Effector memory CD8-positive, alpha-beta T cell (primary cell): ENCODE results near the gene EVC.
"Not testable (repeated sequence)": the region's sequence is repeated elsewhere in the genome, so short reads cannot be mapped to it uniquely, and the experiment has no call there.

ENCODE experiments used
- ATAC-seq: fragments of 150-1000 bp; cut with Tn5 transposase; replicated peaks from 2 replicates; pipeline ENCODE4 v1.10.0; 2021; ENCODE audit warnings: mild to moderate bottlenecking, moderate library complexity
- DNase-seq, 3 experiments: peaks; one replicate each; pipeline ENCODE4 v3.0.0; 2021
- H3K27ac Mint-ChIP-seq, 2 donors: one replicate each; pipeline ENCODE4 v1.8.0; 2022; ENCODE audit warnings: mild to moderate bottlenecking in 2 of 2, mixed read lengths in 2 of 2, moderate library complexity in 2 of 2
- H3K27me3 Mint-ChIP-seq, 2 donors: one replicate each; pipeline ENCODE4 v1.8.0; 2022; ENCODE audit warnings: mixed read lengths in 2 of 2
- H3K36me3 Mint-ChIP-seq: one replicate; pipeline ENCODE4 v1.8.0; 2022; ENCODE audit warnings: mild to moderate bottlenecking, moderate library complexity, mixed read lengths; ENCODE audit not compliant: insufficient read depth
- H3K4me1 Mint-ChIP-seq, 2 donors: one replicate each; pipeline ENCODE4 v1.8.0; 2022; ENCODE audit warnings: low read depth in 2 of 2, mixed read lengths in 2 of 2
- H3K4me3 Mint-ChIP-seq, 2 donors: one replicate each; pipeline ENCODE4 v1.8.0; 2022; ENCODE audit warnings: mild to moderate bottlenecking in 2 of 2, mixed read lengths in 2 of 2, moderate library complexity in 2 of 2
- H3K9me3 Mint-ChIP-seq, 2 donors: one replicate each; pipeline ENCODE4 v1.8.0; 2022; ENCODE audit warnings: mixed read lengths in 2 of 2

Gene EVC

GRCh38 chr4:5827108-5828004, 116.4 kb downstream of the EVC start:
- Mint-ChIP-seq H3K27ac (no peak overlapping the region), H3K4me1 (peaks cover 2 to 3% of the 10 kb centered on the region in 2 donors), H3K9me3 (no peaks in the 10 kb centered on the region), H3K36me3 (no peaks in the 10 kb centered on the region), H3K27me3 (peaks cover 0 to 18% of the 10 kb centered on the region in 2 donors), H3K4me3 (no peak overlapping the region)
- ATAC-seq: no peak
- no peak for DNase-seq

GRCh38 chr4:5828005-5828391, 117.0 kb downstream of the EVC start:
- no peak for ATAC-seq
- no peaks in the 10 kb centered on the region for H3K9me3 Mint-ChIP-seq
- peaks cover 0 to 18% of the 10 kb centered on the region in 2 donors for H3K27me3 Mint-ChIP-seq
- H3K4me3 Mint-ChIP-seq: no peak overlapping the region
- peaks cover 2 to 3% of the 10 kb centered on the region in 2 donors for H3K4me1 Mint-ChIP-seq
- no peaks in the 10 kb centered on the region for H3K36me3 Mint-ChIP-seq
- no peak overlapping the region for H3K27ac Mint-ChIP-seq
- no peak for DNase-seq

- Mint-ChIP-seq H3K27me3 (peaks cover 21 to 33% of the 10 kb centered on the region in 2 donors), H3K36me3 (no peaks in the 10 kb centered on the region), H3K4me3 (no peak overlapping the region), H3K9me3 (no peaks in the 10 kb centered on the region), H3K4me1 (no peaks in the 10 kb centered on the region), H3K27ac (no peak overlapping the region)
- DNase-seq (no peak), ATAC-seq (no peak)
These were observed 125.9 kb downstream of the EVC start for GRCh38 chr4:5836943-5837342.

- H3K4me3 Mint-ChIP-seq: not testable (repeated sequence)
These were observed 126.5 kb downstream of the EVC start for GRCh38 chr4:5837483-5837882.

GRCh38 chr4:5839332-5839731, 128.3 kb downstream of the EVC start:
- H3K27me3 Mint-ChIP-seq: peaks cover 26 to 33% of the 10 kb centered on the region in 2 donors
- H3K4me1 Mint-ChIP-seq: no peaks in the 10 kb centered on the region
- no peaks in the 10 kb centered on the region for H3K36me3 Mint-ChIP-seq
- DNase-seq (no peak), ATAC-seq (no peak)
- no peak overlapping the region for H3K27ac Mint-ChIP-seq
- no peak overlapping the region for H3K4me3 Mint-ChIP-seq
- H3K9me3 Mint-ChIP-seq: no peaks in the 10 kb centered on the region

More at GRCh38 chr4:5837483-5837882, 126.5 kb downstream of the EVC start:
- not testable (repeated sequence) for DNase-seq, H3K4me1 Mint-ChIP-seq, ATAC-seq, H3K36me3 Mint-ChIP-seq, H3K9me3 Mint-ChIP-seq, H3K27ac Mint-ChIP-seq
- H3K27me3 Mint-ChIP-seq: peaks cover 23 to 33% of the 10 kb centered on the region in 2 donors

- no peak for DNase-seq
- Mint-ChIP-seq H3K27me3 (peaks cover 26 to 33% of the 10 kb centered on the region in 2 donors), H3K4me1 (no peaks in the 10 kb centered on the region), H3K4me3 (no peak overlapping the region), H3K27ac (no peak overlapping the region), H3K9me3 (no peaks in the 10 kb centered on the region), H3K36me3 (no peaks in the 10 kb centered on the region)
- no peak for ATAC-seq
These were observed 129.0 kb downstream of the EVC start for GRCh38 chr4:5839751-5840674.

GRCh38 chr4:5842456-5842855, 131.5 kb downstream of the EVC start:
- H3K36me3 Mint-ChIP-seq: no peaks in the 10 kb centered on the region
- DNase-seq (no peak), ATAC-seq (no peak)
- no peak overlapping the region for H3K27ac Mint-ChIP-seq
- H3K4me3 Mint-ChIP-seq: no peak overlapping the region
- H3K9me3 Mint-ChIP-seq: no peaks in the 10 kb centered on the region
- H3K27me3 Mint-ChIP-seq: peaks cover 21 to 24% of the 10 kb centered on the region in 2 donors
- no peaks in the 10 kb centered on the region for H3K4me1 Mint-ChIP-seq

- ATAC-seq (no peak), DNase-seq (no peak)
- Mint-ChIP-seq H3K27me3 (peaks cover 11 to 21% of the 10 kb centered on the region in 2 donors), H3K4me1 (no peaks in the 10 kb centered on the region), H3K27ac (no peak overlapping the region), H3K4me3 (no peak overlapping the region), H3K9me3 (no peaks in the 10 kb centered on the region), H3K36me3 (no peaks in the 10 kb centered on the region)
These were observed 132.9 kb downstream of the EVC start for GRCh38 chr4:5843573-5844530.

GRCh38 chr4:5845035-5845905, 134.3 kb downstream of the EVC start:
- no peaks in the 10 kb centered on the region for H3K4me1 Mint-ChIP-seq
- no peaks in the 10 kb centered on the region for H3K36me3 Mint-ChIP-seq
- H3K4me3 Mint-ChIP-seq: no peak overlapping the region
- no peak overlapping the region for H3K27ac Mint-ChIP-seq
- ATAC-seq: no peak
- H3K27me3 Mint-ChIP-seq: peaks cover 15 to 30% of the 10 kb centered on the region in 2 donors
- no peaks in the 10 kb centered on the region for H3K9me3 Mint-ChIP-seq
- DNase-seq: no peak

- Mint-ChIP-seq H3K4me1 (no peaks in the 10 kb centered on the region), H3K36me3 (no peaks in the 10 kb centered on the region), H3K27me3 (peaks cover 24 to 57% of the 10 kb centered on the region in 2 donors), H3K27ac (no peak overlapping the region), H3K9me3 (no peaks in the 10 kb centered on the region), H3K4me3 (no peak overlapping the region)
- DNase-seq (no peak), ATAC-seq (no peak)
These were observed 140.8 kb downstream of the EVC start for GRCh38 chr4:5851637-5852301.

GRCh38 chr4:5852523-5853202, 141.7 kb downstream of the EVC start:
- Mint-ChIP-seq H3K4me1 (no peaks in the 10 kb centered on the region), H3K27me3 (peaks cover 20 to 54% of the 10 kb centered on the region in 2 donors), H3K9me3 (no peaks in the 10 kb centered on the region), H3K4me3 (no peak overlapping the region), H3K27ac (no peak overlapping the region), H3K36me3 (no peaks in the 10 kb centered on the region)
- ATAC-seq (no peak), DNase-seq (no peak)
